HG02840 (cell line): Measurements from ENCODE around the gene ATRAID.

ENCODE experiments used
- ATAC-seq: cut with Tn5 transposase; IDR thresholded peaks from one replicate; pipeline ENCODE4 v1.9.1; 2021; ENCODE audit warnings: mild to moderate bottlenecking, moderate library complexity, moderate number of reproducible peaks; ENCODE audit not compliant: unreplicated experiment, low FRiP score

The ATRAID gene

DNA sequence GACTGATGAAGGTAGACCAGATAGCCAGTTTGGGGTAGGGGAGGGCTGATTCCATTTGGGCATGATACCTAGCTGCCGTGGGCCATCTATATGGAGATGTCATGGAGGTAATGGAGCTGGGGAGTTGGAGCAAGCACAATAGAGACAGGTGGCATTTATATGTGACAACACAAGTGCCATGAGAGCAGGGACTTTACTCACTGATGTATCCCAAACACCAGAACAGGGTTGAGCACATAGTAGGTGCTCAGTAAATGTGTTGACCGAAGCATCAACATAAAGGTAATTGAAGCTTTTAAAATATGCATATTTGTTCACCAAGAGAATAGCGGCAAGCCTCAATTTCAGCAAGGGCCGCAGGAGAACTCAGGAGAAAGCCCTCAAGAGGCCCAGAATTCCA is 36.1 kb downstream of the ATRAID start:
- ATAC-seq: no peak

DNA sequence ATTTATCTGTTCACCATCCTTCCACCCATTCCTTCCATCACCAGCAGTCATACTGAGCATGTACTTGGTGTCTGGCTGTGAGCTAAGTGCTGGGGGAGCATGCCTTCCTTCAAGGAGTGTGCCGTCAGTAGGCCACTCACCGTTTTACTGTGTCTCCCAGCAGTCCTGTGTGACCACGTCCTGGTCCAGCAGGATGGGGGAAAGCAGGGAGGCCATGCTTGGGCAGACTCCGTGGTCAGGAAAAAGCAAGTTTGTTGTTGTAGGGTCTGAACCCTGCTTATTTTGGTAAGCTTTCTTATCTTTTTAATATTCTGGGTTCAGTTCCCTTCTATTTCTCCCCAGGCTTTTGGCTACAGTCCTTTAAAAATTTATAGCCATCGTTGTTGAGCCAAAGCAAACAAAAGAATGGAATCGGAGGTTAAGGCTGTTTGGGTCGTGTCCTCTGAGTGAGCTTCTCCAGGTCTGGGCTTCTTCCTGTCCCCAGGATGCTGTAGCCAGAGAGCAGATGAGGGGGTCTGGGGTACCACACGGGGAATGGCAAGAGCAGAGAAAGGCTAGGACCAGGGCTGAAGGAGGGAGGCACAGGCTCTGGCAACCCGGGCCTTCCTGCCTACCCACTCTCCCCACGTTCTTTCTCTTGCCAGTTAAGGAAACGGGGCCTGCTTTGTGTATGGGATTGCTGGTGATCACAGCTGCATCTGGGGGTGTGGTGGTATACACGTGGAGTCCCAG is 37.5 kb downstream of the ATRAID start:
- ATAC-seq: no peak

DNA sequence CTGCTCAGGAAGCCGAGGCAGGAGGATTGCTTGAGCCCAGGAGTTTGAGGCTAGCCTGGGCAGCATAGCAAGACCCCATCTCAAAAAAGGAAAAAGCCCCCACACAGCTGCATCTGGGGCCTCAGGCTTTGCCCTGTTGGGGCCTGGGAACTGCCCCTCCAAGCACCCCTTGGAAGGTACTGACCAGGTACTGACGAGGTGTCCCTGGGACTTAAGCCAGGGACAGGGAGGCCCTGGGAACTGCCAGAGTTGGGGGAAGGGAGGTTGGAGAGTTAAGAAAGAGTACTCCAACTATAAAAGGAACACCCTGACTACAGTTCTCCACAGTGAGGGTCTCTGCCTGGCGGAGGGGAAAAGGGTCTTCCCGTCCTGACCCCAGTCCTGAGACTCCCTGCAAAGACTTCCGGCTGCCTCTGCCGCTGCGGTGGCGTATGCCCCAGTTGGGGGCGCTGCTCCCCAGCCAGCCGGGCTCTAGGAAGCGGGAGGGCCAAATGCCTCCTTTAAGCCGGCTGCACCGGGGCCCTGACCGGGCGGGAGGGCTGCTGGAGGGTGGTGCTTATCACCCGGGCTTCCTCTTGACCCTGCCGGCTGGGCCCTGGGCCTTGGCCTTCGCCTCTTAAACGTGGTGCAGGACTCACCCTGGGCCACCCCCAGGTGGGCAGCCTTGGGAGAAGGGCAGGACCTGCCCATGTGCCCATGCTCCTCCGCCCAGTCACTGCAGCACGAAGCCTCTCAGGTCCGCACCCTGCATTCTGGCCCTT is 38.2 kb downstream of the ATRAID start:
- ATAC-seq: no peak

DNA sequence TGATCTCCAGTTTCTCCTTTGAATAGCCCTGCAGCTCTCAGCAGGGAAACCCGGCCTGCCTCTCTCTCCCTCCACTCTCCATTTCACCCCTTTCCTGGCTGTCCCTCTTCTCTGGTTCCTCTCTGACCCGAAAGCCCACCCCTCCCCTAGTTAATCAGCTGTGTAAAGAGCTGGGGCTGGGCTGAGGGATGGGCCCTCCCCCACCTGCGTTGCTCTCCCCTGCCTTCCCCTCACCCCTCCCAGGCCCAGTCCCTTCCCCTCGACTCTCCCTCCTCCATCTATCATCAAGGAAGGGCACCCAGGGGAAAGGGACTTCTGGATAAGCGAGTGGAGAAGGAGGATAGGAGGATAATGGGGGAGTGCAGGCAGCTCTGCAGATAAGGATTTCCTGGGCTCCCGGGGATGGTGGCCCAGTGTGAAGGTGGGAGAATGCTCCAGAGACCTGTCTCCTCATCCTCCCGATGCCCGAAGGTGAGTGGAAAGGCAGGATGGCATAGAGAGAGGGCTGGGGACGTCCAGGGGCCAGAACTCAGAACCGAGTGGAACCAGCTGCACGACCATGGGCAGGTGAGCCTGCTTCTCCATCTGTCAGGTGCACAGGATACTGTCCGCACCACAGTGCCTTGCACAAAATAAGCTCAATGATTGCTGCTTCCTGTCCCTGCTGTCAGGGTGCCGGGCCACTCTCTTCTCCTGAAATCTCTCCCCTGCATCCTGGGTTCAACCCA is 39.0 kb downstream of the ATRAID start:
- no peak for ATAC-seq

DNA sequence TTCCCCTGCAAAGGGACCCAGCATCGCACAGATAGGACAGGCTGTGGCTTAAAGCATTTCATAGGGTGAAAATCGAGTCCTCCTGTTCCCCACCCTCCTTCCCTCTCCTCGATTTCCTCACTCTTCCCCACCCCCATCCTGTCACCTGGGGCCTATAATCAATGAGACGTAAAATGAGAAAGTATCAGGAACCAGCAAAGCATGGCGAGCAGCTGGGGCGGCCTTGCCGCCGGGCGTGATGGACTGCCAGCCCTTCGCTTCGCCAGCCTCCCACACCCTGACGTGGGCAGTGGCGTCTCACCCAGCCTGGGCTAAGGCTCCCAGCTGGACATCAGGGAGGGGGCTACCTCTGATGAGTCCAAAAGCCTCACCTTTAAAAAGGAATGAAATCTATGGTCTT is 39.9 kb downstream of the ATRAID start:
- ATAC-seq: no peak

DNA sequence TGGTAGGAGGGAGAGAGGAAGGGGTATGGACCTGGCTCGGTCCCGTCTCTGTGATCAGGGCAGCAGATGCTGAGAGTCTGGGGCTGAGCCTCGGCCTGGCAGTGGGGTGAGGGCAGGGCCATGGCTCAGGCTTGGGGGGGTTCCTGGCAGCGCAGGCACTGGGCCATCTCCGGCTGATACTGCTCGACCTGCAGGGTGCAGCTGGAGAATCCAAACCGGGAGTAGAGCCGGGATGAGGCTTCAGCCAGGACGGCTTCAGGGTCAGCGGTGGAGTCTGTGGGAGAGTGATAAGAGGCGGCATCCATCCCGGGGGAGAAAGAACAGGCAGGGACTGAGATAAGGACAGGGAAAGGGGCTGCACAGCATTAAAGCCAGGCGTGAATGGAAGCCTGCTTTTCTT is 43.3 kb downstream of the ATRAID start:
- no peak for ATAC-seq

DNA sequence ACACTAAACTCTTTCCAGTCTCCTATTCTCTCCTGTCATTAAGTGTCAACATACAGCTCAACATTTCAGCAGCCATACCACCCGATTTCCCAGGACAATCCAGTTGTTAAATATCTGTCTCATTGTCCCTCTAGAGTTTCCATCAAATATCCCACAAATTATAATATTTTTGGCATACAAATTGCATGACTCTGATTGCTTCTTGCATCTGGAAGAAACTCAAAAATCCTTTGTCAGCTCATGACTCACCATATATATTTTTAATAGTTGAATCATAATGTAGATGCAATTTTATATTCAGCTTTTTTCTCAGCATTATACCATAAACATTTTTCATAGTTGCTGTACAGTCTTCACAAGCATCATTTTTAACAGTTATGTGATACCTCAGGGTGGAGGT is 43.8 kb downstream of the ATRAID start:
- no peak for ATAC-seq

DNA sequence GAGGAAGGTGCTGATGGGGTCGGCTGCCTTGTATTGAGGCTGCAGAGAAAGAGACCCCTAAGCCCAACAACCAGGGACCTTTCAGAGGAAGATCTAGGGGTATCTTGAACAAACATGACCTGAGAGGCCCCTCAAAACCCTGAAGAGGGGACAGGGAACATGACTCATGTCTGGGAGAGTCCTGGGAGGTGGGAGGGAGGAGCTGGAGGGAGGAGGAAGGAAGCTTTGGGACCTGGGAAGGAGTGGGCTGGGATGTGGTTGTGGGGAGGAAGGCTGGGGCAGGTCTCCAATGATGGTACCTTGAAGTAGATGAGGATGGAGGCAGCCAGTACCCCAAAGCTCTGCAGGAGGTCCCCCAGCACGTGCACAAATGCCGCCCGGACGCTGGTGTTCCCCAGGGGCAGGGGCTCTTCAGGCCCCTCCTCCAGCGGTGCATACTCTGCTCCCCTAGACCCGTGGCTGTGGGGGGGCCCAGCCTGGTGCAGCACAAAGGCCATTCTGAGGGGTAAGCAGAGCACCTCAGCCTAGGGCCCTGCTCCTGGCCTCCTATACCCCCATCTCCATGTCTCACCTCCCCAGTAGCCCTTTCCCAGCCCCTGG is 45.1 kb downstream of the ATRAID start:
- no peak for ATAC-seq

DNA sequence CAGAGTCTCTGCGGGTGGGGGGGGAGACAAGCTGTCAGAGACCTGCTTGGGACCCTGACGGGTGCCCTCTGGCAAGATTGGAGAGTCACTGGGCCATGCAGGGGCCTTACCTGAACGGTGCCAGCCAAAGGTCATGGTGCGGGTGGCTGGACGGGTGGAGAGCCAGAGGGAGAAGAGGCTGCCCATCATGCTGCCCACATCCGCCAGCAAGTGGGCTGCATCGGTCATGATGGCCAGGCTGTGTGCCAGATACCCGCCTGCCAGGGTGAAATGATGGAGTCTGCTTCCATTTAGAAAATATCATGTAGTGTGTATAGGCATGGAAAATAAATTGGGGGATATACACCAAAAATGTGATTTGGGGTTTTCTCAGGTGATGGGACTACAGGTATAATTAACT is 46.2 kb downstream of the ATRAID start:
- ATAC-seq: no peak

DNA sequence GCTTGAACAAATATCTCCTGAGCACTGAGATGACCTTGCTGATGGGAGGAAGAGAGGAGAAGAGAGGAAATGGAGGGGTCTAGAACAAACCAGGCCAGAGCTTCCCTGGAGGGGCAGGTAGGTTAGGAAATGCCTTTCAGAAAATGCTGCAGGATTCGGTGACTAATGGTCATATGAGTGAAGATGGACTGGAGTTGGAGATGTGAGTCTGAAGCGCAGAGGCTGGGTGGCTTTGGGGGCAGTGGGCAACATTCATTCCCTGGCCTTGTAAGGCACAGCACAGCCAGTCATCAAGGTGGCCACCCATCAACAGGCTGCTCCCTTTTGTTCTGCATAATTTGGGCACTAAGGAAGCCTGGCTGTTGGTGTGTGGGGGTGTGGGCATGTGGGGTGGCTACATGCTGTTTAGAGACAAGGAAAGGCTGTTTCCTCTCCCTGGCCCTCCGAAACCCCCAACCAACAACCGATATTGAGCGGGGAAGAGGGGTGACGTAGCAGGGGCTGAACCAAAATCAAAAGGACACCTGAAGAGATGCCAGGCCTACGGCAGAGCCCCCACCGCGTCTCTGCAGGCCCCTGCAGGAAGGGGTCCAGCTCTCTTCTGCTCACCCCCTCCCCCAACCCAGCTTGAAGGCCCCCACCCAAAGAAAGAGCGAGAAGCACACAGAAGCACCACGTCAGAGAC is 49.5 kb downstream of the ATRAID start:
- no peak for ATAC-seq

DNA sequence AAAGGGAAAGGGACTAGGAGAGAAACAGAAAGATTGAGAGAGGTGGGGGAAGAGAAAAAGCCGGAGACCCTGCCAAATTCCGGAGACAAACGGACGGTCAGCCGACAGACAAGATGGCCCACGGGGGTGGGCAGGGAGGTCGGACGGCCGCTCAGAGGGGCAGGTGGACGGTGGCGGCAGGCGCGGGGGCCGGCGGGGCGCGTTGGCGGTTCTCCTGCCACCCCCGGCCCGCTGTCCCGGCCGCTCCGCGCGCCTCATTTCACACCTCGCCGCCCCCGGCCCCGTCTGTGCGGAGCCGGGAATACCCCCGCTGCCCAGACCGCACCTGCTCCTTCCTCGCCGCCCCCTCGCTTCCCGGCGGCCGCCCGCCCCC is 50.1 kb downstream of the ATRAID start:
- no peak for ATAC-seq

DNA sequence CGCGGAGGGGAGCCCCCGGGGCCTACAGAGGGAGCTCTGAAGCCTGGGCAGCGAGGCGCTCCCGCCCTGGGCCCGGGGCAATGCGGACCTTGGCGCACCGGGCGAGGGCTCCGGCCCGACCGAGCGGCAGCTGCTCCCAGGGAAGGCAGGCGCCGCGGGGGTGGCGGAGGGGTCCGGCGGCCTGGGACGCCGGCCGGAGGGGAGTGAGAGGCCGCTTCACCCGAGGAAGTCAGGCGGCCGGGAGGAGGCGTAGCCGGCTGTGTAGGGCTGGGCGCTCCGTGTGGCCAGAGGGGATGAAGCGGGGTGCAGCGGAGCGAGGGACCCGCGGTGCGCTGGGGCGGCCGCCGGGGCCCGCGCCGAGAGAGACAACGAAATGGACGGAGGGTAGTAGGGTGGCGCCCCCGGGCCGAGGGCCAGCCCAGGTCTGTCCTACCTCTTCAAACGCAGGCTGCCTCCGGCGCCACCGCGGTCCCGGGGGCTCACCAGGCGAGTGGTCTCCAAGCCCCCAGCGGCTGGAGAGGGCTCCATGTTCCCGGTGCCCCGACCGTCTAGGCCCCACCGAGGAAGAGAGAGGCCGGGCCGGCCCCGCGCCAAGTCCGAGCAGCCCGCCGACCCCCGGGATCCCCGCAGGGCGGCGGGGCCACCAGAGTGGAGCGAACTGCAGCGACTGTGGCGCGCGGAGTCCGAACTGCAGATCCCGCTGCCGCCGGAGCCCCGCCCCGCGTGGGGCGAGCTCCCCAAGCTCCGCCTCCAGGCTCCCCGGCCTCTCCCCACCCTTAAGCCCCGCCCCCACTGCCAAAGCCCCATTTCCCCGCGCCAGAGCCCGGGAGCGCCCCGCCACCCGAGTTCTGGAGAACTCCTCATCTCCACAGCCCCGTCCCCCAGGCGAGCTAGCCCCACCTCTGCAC is 50.8 kb downstream of the ATRAID start, which contains the start of gene SLC30A3:
SLC30A3 (minus strand) TSS at position 669 of the 908 bp plus-strand sequence; CDS start at position 528, 141 bp downstream.
- no peak for ATAC-seq

DNA sequence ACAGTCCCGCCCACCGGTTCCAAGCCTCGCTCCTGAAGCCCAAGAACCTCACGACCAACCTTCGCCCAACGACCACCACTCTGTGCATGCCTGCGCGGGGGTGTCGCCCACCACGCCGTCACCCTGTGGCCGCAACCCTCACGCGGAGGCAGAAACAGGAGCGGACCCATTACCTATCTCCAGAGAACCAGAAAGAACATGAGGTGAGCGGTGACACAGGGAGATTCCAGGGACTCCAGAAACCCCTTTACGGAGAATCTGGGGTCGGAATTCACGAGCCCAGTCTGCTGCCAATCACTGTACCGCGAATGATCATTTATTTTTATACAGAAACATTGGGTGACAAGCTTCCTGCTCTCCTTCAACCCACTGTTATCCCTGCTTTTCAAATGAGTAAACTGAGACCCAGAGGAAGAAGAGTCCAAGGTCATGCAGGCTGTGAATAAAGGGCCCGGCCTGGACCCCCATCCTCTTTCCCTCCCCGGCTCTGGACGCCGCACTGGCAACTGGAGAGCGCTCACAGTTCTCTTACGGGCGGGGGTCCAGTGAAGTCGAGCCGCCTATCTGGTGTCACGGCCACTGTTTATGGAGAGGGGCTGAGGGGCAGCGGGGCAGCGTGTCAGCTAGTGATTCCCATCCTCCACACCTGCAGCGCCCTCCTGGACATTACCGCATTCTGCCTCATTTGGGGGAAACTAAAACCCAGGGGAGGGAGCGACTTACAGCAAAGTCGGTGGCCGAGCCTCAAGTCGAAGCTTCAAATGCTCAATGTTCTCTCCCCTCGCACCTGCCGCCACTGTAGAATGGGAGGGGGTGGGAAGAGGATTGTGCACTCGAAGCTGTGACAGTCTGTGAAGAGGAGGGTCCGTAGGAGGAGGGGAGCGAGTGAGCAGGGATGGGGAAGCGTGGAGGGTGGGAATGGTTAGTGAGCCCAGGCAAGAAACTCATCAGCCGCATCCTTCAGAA is 51.7 kb downstream of the ATRAID start:
- no peak for ATAC-seq

DNA sequence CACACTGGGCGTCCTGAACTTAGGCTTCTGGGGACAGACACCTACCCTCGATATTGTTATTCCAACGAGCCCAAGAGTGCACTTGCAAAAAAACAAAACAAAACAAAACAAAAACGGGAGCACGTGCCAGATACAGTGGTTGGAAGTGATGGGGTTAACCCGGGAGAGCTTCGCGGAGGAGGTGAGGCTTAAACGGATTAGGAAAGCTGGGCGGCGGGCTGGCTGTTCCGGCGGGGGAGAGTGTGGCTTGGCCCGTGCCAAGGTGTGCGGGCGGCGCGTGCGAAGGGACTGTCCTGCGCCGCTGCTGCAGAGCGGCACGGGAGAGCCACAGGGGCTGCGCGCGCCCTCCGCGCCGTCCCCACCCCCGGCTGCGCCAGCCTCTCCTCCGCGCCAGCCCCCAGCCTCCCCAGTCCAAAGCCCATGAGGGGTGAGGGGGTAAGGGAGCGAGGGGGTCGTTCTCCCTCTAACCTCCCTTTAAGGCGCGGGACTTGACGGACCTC is 52.5 kb downstream of the ATRAID start:
- ATAC-seq: no peak

DNA sequence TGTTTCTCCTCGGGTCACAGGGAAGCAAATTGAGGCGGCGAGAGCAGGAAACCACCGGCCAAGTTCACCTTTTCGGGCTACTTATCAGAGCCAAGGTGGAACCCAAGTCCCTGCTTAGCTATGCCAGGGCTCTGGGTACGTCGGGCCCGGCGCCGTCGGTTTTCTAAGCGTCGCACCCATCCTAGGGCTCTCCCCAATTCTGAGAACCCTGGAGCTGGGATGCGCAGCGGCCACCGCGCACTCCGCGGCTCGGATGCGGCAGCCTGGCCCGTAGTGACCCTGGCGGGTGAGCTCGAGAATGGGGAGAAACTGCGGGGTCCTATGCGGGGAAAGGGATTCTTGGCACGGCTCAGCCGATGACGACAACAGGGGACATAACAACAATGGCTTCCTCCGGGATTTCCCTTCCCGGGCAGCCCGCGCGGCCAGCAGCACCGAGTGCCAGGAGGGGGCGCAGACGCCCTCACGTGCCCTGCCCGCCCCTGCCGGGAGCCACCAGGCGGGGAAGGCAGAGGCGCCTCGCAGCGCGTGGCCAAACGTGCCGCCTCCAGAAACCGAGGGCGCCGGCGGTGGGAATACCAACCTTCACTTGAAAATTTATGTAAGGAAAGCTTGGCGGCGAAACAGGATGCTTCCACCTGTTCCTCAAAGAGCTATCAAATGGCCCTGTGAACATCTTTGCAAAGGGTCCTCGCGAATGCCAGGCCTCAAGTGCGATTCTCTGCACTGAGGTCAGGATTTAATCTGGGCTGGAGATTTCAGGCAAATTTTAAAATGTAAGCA is 53.1 kb downstream of the ATRAID start:
- ATAC-seq: no peak

DNA sequence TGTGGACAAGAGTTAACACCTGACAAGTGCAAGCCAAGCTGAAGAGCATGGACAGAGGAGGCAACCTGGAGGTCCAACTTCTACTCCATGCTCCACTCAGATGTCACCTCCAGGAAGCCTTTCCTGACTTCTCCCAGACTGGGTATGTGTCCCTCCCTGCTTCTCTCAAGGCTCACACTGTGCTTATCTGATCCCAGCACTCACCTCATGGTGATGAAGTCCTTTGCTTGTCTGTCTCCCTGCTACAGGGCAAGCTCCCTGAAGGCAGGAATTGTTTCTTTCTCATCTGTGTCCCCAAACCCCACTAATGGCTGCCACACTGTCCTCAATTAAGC is 53.7 kb downstream of the ATRAID start:
- no peak for ATAC-seq
